Sigmoid colon (tissue), 4 donors: Measurements from ENCODE around the gene MRPL51.
"Not testable (repeated sequence)": the region's sequence is repeated elsewhere in the genome, so short reads cannot be mapped to it uniquely, and the experiment has no call there.

Source experiments
- CTCF ChIP-seq, 4 experiments: fragments of 450-650 bp in 3 of 4; fragments of 200-600 bp in 1 of 4; IDR thresholded peaks; one replicate each; pipeline ENCODE4 v1.5.1; 2016 to 2019; ENCODE audit warnings: antibody characterized with exemption in 4 of 4, mild to moderate bottlenecking in 3 of 4, moderate library complexity in 2 of 4
- POLR2AphosphoS5 ChIP-seq, 4 donors: sonication (generic); formaldehyde crosslinking; IDR thresholded peaks; one replicate each; pipeline ENCODE4 v1.6.1; 2017; ENCODE audit warnings: antibody characterized with exemption in 4 of 4

- TF ChIP-seq CTCF, POLR2AphosphoS5 (IDR thresholded peaks at IDR 0.05): not testable (repeated sequence)
Observed at GRCh38 chr12:6467571-6468282, 25.3 kb downstream of the MRPL51 start.
